ENCODE measurements around the gene RBFOX2.

The RBFOX2 gene

GRCh38 chr22:35987487-35987886 is 41.1 kb downstream of the RBFOX2 start:
- Histone ChIP-seq H3K36me3 (ENCODE audit: control insufficient read depth, insufficient read depth, low read length) (no peaks in the 10 kb centered on the region), H3K27me3 (ENCODE audit: insufficient read depth, low read length, poor library complexity) (no peaks in the 10 kb centered on the region), H3K9ac (ENCODE audit: low read length) (no peak overlapping the region), H4K5ac (ENCODE audit: low read length) (no peak overlapping the region), H3K79me2 (ENCODE audit: control insufficient read depth, insufficient read depth, low read length) (peaks cover 21% of the 10 kb centered on the region), H3K4me2 (ENCODE audit: low read length) (no peak overlapping the region), H3K18ac (ENCODE audit: low read length) (no peak overlapping the region), H2BK120ac (ENCODE audit: low read depth, low read length) (no peak overlapping the region), H2AK5ac (ENCODE audit: low read length) (no peak overlapping the region), H3K56ac (ENCODE audit: low read length) (no peak overlapping the region), H3K27ac (ENCODE audit: low read depth, low read length) (no peak overlapping the region), H3K4ac (ENCODE audit: low read depth, low read length) (no peak overlapping the region), H3K4me1 (ENCODE audit: control insufficient read depth, low read depth, low read length) (peaks cover 4% of the 10 kb centered on the region), H2BK15ac (replicated peaks; ENCODE audit: low read depth) (no peak overlapping the region), H3K23ac (ENCODE audit: low read length) (no peak overlapping the region), H3K4me3 (ENCODE audit: low read length) (no peak overlapping the region), H4K8ac (ENCODE audit: low read depth, low read length) (peak overlapping the region; percentile 39), H3K79me1 (ENCODE audit: low read length) (peaks cover 15% of the 10 kb centered on the region), H2BK5ac (ENCODE audit: low read length) (no peak overlapping the region)
- WGBS (ENCODE audit: extremely low coverage, insufficient coverage, low lambda C conversion rate): no CpG with 5 or more reads among the region's 1 CpG
- DNase-seq: no peak

- Histone ChIP-seq H3K56ac (ENCODE audit: low read length) (no peak overlapping the region), H3K27me3 (ENCODE audit: insufficient read depth, low read length, poor library complexity) (no peaks in the 10 kb centered on the region), H3K4me3 (ENCODE audit: low read length) (no peak overlapping the region), H3K79me1 (ENCODE audit: low read length) (peaks cover 19% of the 10 kb centered on the region), H3K9ac (ENCODE audit: low read length) (no peak overlapping the region), H3K18ac (ENCODE audit: low read length) (no peak overlapping the region), H3K23ac (ENCODE audit: low read length) (no peak overlapping the region), H2BK120ac (ENCODE audit: low read depth, low read length) (no peak overlapping the region), H2BK5ac (ENCODE audit: low read length) (no peak overlapping the region), H3K4me1 (ENCODE audit: control insufficient read depth, low read depth, low read length) (peaks cover 4% of the 10 kb centered on the region), H4K8ac (ENCODE audit: low read depth, low read length) (no peak overlapping the region), H2BK15ac (replicated peaks; ENCODE audit: low read depth) (no peak overlapping the region), H2AK5ac (ENCODE audit: low read length) (no peak overlapping the region), H3K4me2 (ENCODE audit: low read length) (no peak overlapping the region), H3K79me2 (ENCODE audit: control insufficient read depth, insufficient read depth, low read length) (peaks cover 24% of the 10 kb centered on the region), H3K4ac (ENCODE audit: low read depth, low read length) (no peak overlapping the region), H3K27ac (ENCODE audit: low read depth, low read length) (no peak overlapping the region), H3K36me3 (ENCODE audit: control insufficient read depth, insufficient read depth, low read length) (no peaks in the 10 kb centered on the region), H4K5ac (ENCODE audit: low read length) (no peak overlapping the region)
- WGBS (ENCODE audit: extremely low coverage, insufficient coverage, low lambda C conversion rate): no CpG with 5 or more reads among the region's 2 CpGs
- no peak for DNase-seq
These were observed 42.5 kb downstream of the RBFOX2 start for GRCh38 chr22:35986088-35986487.

GRCh38 chr22:35985371-35985770 is 43.3 kb downstream of the RBFOX2 start:
- Histone ChIP-seq H4K5ac (ENCODE audit: low read length) (no peak overlapping the region), H3K9ac (ENCODE audit: low read length) (no peak overlapping the region), H3K79me2 (ENCODE audit: control insufficient read depth, insufficient read depth, low read length) (peaks cover 24% of the 10 kb centered on the region), H3K56ac (ENCODE audit: low read length) (no peak overlapping the region), H3K4me3 (ENCODE audit: low read length) (no peak overlapping the region), H4K8ac (ENCODE audit: low read depth, low read length) (no peak overlapping the region), H2AK5ac (ENCODE audit: low read length) (no peak overlapping the region), H2BK5ac (ENCODE audit: low read length) (no peak overlapping the region), H3K27ac (ENCODE audit: low read depth, low read length) (no peak overlapping the region), H3K4ac (ENCODE audit: low read depth, low read length) (no peak overlapping the region), H2BK120ac (ENCODE audit: low read depth, low read length) (no peak overlapping the region), H3K79me1 (ENCODE audit: low read length) (peaks cover 19% of the 10 kb centered on the region), H3K23ac (ENCODE audit: low read length) (no peak overlapping the region), H3K27me3 (ENCODE audit: insufficient read depth, low read length, poor library complexity) (no peaks in the 10 kb centered on the region), H2BK15ac (replicated peaks; ENCODE audit: low read depth) (no peak overlapping the region), H3K4me1 (ENCODE audit: control insufficient read depth, low read depth, low read length) (peaks cover 4% of the 10 kb centered on the region), H3K4me2 (ENCODE audit: low read length) (no peak overlapping the region), H3K36me3 (ENCODE audit: control insufficient read depth, insufficient read depth, low read length) (no peaks in the 10 kb centered on the region), H3K18ac (ENCODE audit: low read length) (no peak overlapping the region)
- WGBS (ENCODE audit: extremely low coverage, insufficient coverage, low lambda C conversion rate): no CpG with 5 or more reads among the region's 3 CpGs
- DNase-seq: no peak

DNA sequence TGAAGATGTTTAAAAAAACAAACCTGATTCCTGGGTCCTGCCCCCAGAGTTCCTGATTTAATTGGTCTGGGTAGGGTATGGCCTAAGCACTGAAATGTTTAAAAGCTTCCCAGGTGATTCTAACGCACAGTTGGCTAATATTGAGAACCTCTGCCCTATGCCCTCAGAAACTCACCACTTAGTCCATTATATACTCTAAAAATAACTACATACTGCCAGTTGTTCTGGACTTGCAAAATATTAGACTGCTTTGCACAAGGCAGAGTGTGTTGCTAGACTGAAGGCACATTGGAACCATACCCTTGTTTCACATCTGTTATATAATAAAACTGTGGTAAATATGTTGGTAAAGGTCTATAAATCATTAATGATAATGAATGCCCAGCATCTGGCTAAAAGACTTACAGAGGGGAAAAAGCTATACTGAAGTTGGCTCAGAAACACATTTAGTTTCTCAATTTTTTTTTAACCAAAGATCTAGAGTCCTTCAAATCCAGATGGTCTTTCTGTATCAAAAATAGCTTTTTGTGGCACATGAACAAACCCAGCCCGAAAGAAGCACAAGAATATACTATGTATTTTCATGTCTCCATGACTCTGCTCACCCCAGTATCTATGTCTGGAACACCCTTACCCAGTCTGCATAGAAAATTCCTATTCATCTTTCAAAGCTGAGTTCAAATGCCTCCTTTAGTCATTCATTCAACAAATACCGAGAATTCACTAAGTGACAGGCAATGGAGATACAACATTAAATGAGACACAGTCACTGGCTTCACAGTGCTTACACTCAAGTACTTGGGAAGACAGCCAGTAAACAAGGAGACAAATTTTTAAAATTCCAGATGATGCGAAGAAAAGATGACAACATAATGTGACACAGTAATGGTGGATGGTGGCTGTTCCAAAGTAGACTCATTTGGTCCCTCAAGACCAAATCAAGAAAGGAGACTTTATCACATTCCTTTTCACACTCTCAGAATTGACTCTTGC is 44.1 kb downstream of the RBFOX2 start:
- Histone ChIP-seq H3K79me1 (ENCODE audit: low read length) (peaks cover 19% of the 10 kb centered on the region), H4K8ac (ENCODE audit: low read depth, low read length) (no peak overlapping the region), H3K4me1 (ENCODE audit: control insufficient read depth, low read depth, low read length) (peaks cover 4% of the 10 kb centered on the region), H3K27me3 (ENCODE audit: insufficient read depth, low read length, poor library complexity) (no peaks in the 10 kb centered on the region), H2AK5ac (ENCODE audit: low read length) (no peak overlapping the region), H3K23ac (ENCODE audit: low read length) (no peak overlapping the region), H3K79me2 (ENCODE audit: control insufficient read depth, insufficient read depth, low read length) (peaks cover 24% of the 10 kb centered on the region), H3K27ac (ENCODE audit: low read depth, low read length) (no peak overlapping the region), H2BK120ac (ENCODE audit: low read depth, low read length) (no peak overlapping the region), H3K9ac (ENCODE audit: low read length) (no peak overlapping the region), H3K4me2 (ENCODE audit: low read length) (no peak overlapping the region), H2BK5ac (ENCODE audit: low read length) (no peak overlapping the region), H3K36me3 (ENCODE audit: control insufficient read depth, insufficient read depth, low read length) (no peaks in the 10 kb centered on the region), H4K5ac (ENCODE audit: low read length) (no peak overlapping the region), H3K56ac (ENCODE audit: low read length) (no peak overlapping the region), H2BK15ac (replicated peaks; ENCODE audit: low read depth) (no peak overlapping the region), H3K4me3 (ENCODE audit: low read length) (no peak overlapping the region), H3K4ac (ENCODE audit: low read depth, low read length) (no peak overlapping the region), H3K18ac (ENCODE audit: low read length) (no peak overlapping the region)
- no peak for DNase-seq
- WGBS (ENCODE audit: extremely low coverage, insufficient coverage, low lambda C conversion rate): no CpG with 5 or more reads among the region's 4 CpGs

DNA sequence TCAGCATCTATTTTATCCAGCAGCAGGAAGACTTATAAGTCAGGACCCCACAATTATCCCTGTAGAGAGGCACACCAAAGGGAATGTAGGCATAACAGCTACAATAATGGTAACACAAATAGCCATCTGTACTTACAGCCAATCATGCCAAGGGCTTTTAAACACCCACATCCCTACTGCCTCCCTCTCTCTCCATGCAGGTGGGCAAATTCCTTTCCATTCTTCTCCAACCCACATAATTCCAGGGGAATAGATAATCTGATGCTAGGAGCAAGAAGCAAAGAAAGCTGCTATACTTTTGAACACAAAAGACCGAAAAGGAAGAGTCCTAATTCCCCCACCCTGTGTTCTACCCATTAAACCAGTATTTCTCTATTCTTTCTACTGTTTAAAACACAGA is 46.7 kb downstream of the RBFOX2 start:
- H3K18ac ChIP-seq (ENCODE audit: low read length): no peak overlapping the region
- no peak overlapping the region for H3K56ac ChIP-seq (ENCODE audit: low read length)
- no peak overlapping the region for H3K4me2 ChIP-seq (ENCODE audit: low read length)
- H3K4ac ChIP-seq (ENCODE audit: low read depth, low read length): no peak overlapping the region
- no peak overlapping the region for H3K4me3 ChIP-seq (ENCODE audit: low read length)
- peaks cover 4% of the 10 kb centered on the region for H3K4me1 ChIP-seq (ENCODE audit: control insufficient read depth, low read depth, low read length)
- no peak overlapping the region for H3K23ac ChIP-seq (ENCODE audit: low read length)
- WGBS (ENCODE audit: extremely low coverage, insufficient coverage, low lambda C conversion rate): no CpG with 5 or more reads among the region's 1 CpG
- H3K27ac ChIP-seq (ENCODE audit: low read depth, low read length): no peak overlapping the region
- no peak overlapping the region for H2AK5ac ChIP-seq (ENCODE audit: low read length)
- no peak overlapping the region for H3K9ac ChIP-seq (ENCODE audit: low read length)
- H3K79me1 ChIP-seq (ENCODE audit: low read length): peaks cover 15% of the 10 kb centered on the region
- no peak overlapping the region for H2BK15ac ChIP-seq (replicated peaks; ENCODE audit: low read depth)
- H3K27me3 ChIP-seq (ENCODE audit: insufficient read depth, low read length, poor library complexity): no peaks in the 10 kb centered on the region
- H2BK5ac ChIP-seq (ENCODE audit: low read length): no peak overlapping the region
- H4K5ac ChIP-seq (ENCODE audit: low read length): no peak overlapping the region
- H3K79me2 ChIP-seq (ENCODE audit: control insufficient read depth, insufficient read depth, low read length): peaks cover 22% of the 10 kb centered on the region
- H2BK120ac ChIP-seq (ENCODE audit: low read depth, low read length): no peak overlapping the region
- no peak for DNase-seq
- H4K8ac ChIP-seq (ENCODE audit: low read depth, low read length): no peak overlapping the region
- H3K36me3 ChIP-seq (ENCODE audit: control insufficient read depth, insufficient read depth, low read length): no peaks in the 10 kb centered on the region
